DND-41 (cell line): ENCODE results near the gene SUPT20H.

Source experiments
- ATAC-seq: fragments of 200-7000 bp; cut with Tn5 transposase; 3 replicates; pipeline ENCODE4 v1.9.1; 2021; ENCODE audit warnings: low read depth; ENCODE audit not compliant: insufficient read depth
- DNase-seq: peaks from one replicate; pipeline ENCODE4 v3.0.0-alpha.2; 2020
- H2AFZ ChIP-seq: 2 replicates; pipeline ENCODE4 v1.6.0; 2012; ENCODE audit warnings: low read depth, low read length
- H3K27ac ChIP-seq: 2 replicates; pipeline ENCODE4 v1.5.1; 2012; ENCODE audit warnings: low read length, inconsistent platforms
- H3K27me3 ChIP-seq: fragments of 200-600 bp; sonication (generic); 2 replicates; pipeline ENCODE4 v1.6.0; 2012; ENCODE audit warnings: low read length, mild to moderate bottlenecking, inconsistent platforms; ENCODE audit not compliant: insufficient read depth, poor library complexity
- H3K36me3 ChIP-seq: 2 replicates; pipeline ENCODE4 v1.5.1; 2012; ENCODE audit warnings: low read length, inconsistent platforms; ENCODE audit not compliant: insufficient read depth
- H3K4me1 ChIP-seq: 2 replicates; pipeline ENCODE4 v1.5.1; 2012; ENCODE audit warnings: mild to moderate bottlenecking, low read length; ENCODE audit not compliant: insufficient read depth
- H3K4me2 ChIP-seq: 2 replicates; pipeline ENCODE4 v1.6.0; 2012; ENCODE audit warnings: mild to moderate bottlenecking, moderate library complexity, low read length, inconsistent platforms; ENCODE audit not compliant: insufficient read depth
- H3K4me3 ChIP-seq, 2 experiments: fragments of 200-600 bp in 1 of 2; shearing (Covaris generic) in 1 of 2; 2 replicates each; pipeline ENCODE4 v1.5.1; 2012 to 2016; ENCODE audit warnings: inconsistent platforms in 2 of 2, low read length in 2 of 2, mild to moderate bottlenecking in 2 of 2, low read depth in 1 of 2, moderate library complexity in 1 of 2
- H3K79me2 ChIP-seq: 2 replicates; pipeline ENCODE4 v1.6.0; 2012; ENCODE audit warnings: low read length, inconsistent platforms; ENCODE audit not compliant: insufficient read depth
- H3K9ac ChIP-seq: 2 replicates; pipeline ENCODE4 v1.6.0; 2012; ENCODE audit warnings: low read depth, mild to moderate bottlenecking, inconsistent platforms, low read length, moderate library complexity
- H3K9me3 ChIP-seq: 2 replicates; pipeline ENCODE4 v1.5.1; 2012; ENCODE audit warnings: low read length, moderate library complexity, mild to moderate bottlenecking, inconsistent platforms; ENCODE audit not compliant: insufficient read depth, severe bottlenecking
- H4K20me1 ChIP-seq: 2 replicates; pipeline ENCODE4 v1.6.0; 2012; ENCODE audit warnings: low read length; ENCODE audit not compliant: insufficient read depth
- CTCF ChIP-seq: IDR thresholded peaks from 2 replicates; pipeline ENCODE4 v1.5.1; 2012; ENCODE audit warnings: borderline replicate concordance, low read length, moderate library complexity, mild to moderate bottlenecking; ENCODE audit not compliant: poor library complexity, severe bottlenecking; ENCODE audit errors: extremely low read depth
- EZH2 ChIP-seq: IDR thresholded peaks from 3 replicates; pipeline ENCODE4 v1.6.1; 2012; ENCODE audit warnings: borderline replicate concordance, low read depth, mild to moderate bottlenecking, moderate library complexity, low read length, inconsistent platforms; ENCODE audit not compliant: severe bottlenecking

SUPT20H gene

GRCh38 chr13:36966404-36966803 lies 93.1 kb downstream of the SUPT20H start:
- Histone ChIP-seq H4K20me1 (no peaks in the 10 kb centered on the region), H3K27me3 (no peaks in the 10 kb centered on the region), H3K36me3 (peaks cover 83% of the 10 kb centered on the region), H3K4me2 (no peak overlapping the region), H3K79me2 (no peaks in the 10 kb centered on the region), H3K4me1 (no peaks in the 10 kb centered on the region), H3K9me3 (no peaks in the 10 kb centered on the region), H3K27ac (no peak overlapping the region), H3K4me3 (no peak overlapping the region), H3K9ac (no peak overlapping the region), H2AFZ (no peak overlapping the region)
- DNase-seq: no peak
- ATAC-seq: no peak
- TF ChIP-seq CTCF: no peak

- DNase-seq (no peak), ATAC-seq (no peak)
- no peak for TF ChIP-seq EZH2
- TF ChIP-seq CTCF: no peak
- Histone ChIP-seq H3K36me3 (peaks cover 83% of the 10 kb centered on the region), H3K4me1 (no peaks in the 10 kb centered on the region), H3K9ac (no peak overlapping the region), H4K20me1 (no peaks in the 10 kb centered on the region), H3K9me3 (no peaks in the 10 kb centered on the region), H3K27ac (no peak overlapping the region), H2AFZ (no peak overlapping the region), H3K4me3 (no peak overlapping the region), H3K27me3 (no peaks in the 10 kb centered on the region), H3K4me2 (no peak overlapping the region), H3K79me2 (no peaks in the 10 kb centered on the region)
Measured at GRCh38 chr13:36965767-36966166, 93.7 kb downstream of the SUPT20H start.

- DNase-seq (no peak), ATAC-seq (no peak)
- H3K9me3 ChIP-seq: no peaks in the 10 kb centered on the region
- no peak overlapping the region for H2AFZ ChIP-seq
- no peak overlapping the region for H3K4me3 ChIP-seq
- H3K27ac ChIP-seq: no peak overlapping the region
- no peak overlapping the region for H3K9ac ChIP-seq
- H3K27me3 ChIP-seq: no peaks in the 10 kb centered on the region
- H3K36me3 ChIP-seq: peaks cover 60% of the 10 kb centered on the region
- H3K4me1 ChIP-seq: no peaks in the 10 kb centered on the region
- no peaks in the 10 kb centered on the region for H3K79me2 ChIP-seq
- TF ChIP-seq EZH2 (no peak), CTCF (no peak)
- H4K20me1 ChIP-seq: no peaks in the 10 kb centered on the region
- H3K4me2 ChIP-seq: no peak overlapping the region
Measured at GRCh38 chr13:36959456-36960116, 99.9 kb downstream of the SUPT20H start.
